H1 (cell line): Measurements from ENCODE around the gene MEGF9. TPM values are rescaled to one million over a fixed set of nuclear protein-coding genes. Genes with fewer than 3 reads are reported as not detected.

ENCODE experiments used
- CTCF ChIA-PET: fragments of 300-600 bp; sonication (Branson Sonifier 250); formaldehyde crosslinking; loops from one replicate; lab custom pipeline; 2021; ENCODE audit not compliant: partially characterized antibody; lab: Charles Lee
- POLR2A ChIA-PET: fragments of 300-600 bp; sonication (Branson Sonifier 250); formaldehyde crosslinking; loops from one replicate; lab custom pipeline; 2021; ENCODE audit warnings: inconsistent platforms; ENCODE audit not compliant: partially characterized antibody; lab: Charles Lee
- DNase-seq, 2 experiments: peaks; one replicate each; pipeline versions ENCODE4 v3.0.0 to v3.0.0-alpha.2; 2010 to 2022; ENCODE audit warnings: low spot score in 2 of 2, low read depth in 1 of 2, mixed read lengths in 1 of 2
- FAIRE-seq: peaks from 2 replicates; lab custom pipeline; 2011; peaks lifted over from hg19 to GRCh38; lab: Jason Lieb, UNC
- H2AFZ ChIP-seq: 2 replicates; pipeline ENCODE4 v1.8.1; 2012; ENCODE audit warnings: low read length, inconsistent platforms
- H2AK5ac ChIP-seq: 2 replicates; pipeline ENCODE4 v1.6.1; 2013; ENCODE audit warnings: low read depth, low read length
- H2BK120ac ChIP-seq: replicated peaks from 2 replicates; pipeline ENCODE3; 2013; ENCODE audit warnings: low read depth, low read length, inconsistent platforms
- H2BK12ac ChIP-seq: 2 replicates; pipeline ENCODE4 v1.6.1; 2013; ENCODE audit warnings: low read depth, low read length
- H2BK15ac ChIP-seq: 2 replicates; pipeline ENCODE4 v1.6.1; 2013; ENCODE audit warnings: low read length
- H2BK20ac ChIP-seq: 2 replicates; pipeline ENCODE4 v1.6.1; 2013; ENCODE audit warnings: low read length
- H2BK5ac ChIP-seq: 2 replicates; pipeline ENCODE4 v1.6.1; 2013; ENCODE audit warnings: low read depth, low read length
- H3K14ac ChIP-seq: 2 replicates; pipeline ENCODE4 v1.6.1; 2013; ENCODE audit warnings: inconsistent platforms; ENCODE audit not compliant: insufficient read length
- H3K18ac ChIP-seq: 2 replicates; pipeline ENCODE4 v1.6.1; 2013; ENCODE audit warnings: low read length; ENCODE audit errors: extremely low read depth
- H3K23ac ChIP-seq: 2 replicates; pipeline ENCODE4 v1.6.1; 2013; ENCODE audit warnings: inconsistent platforms; ENCODE audit not compliant: insufficient read length
- H3K23me2 ChIP-seq: 2 replicates; pipeline ENCODE4 v1.6.1; 2013; ENCODE audit warnings: low read depth, low read length
- H3K27ac ChIP-seq: 2 replicates; pipeline ENCODE4 v1.6.1; 2011; ENCODE audit warnings: low read depth, low read length, inconsistent platforms
- H3K27me3 ChIP-seq, 4 experiments: replicated peaks in 1 of 4; 1 replicate in 1 of 4; 2 replicates in 3 of 4; pipeline versions ENCODE4 v1.6.1 to v1.8.1; 2011 to 2013; ENCODE audit warnings: low read length in 3 of 4, mild to moderate bottlenecking in 3 of 4, inconsistent platforms in 2 of 4, mixed read lengths in 2 of 4, moderate library complexity in 1 of 4; ENCODE audit not compliant: control insufficient read depth in 3 of 4, insufficient read depth in 3 of 4; ENCODE audit errors: extremely low read depth in 1 of 4
- H3K36me3 ChIP-seq, 4 experiments: 2 replicates each; pipeline versions ENCODE4 v1.6.1 to v1.8.1; 2011 to 2013; ENCODE audit warnings: mild to moderate bottlenecking in 4 of 4, low read length in 3 of 4, moderate library complexity in 2 of 4, control low read depth in 1 of 4, inconsistent platforms in 1 of 4; ENCODE audit not compliant: insufficient read depth in 4 of 4, control insufficient read depth in 2 of 4
- H3K4ac ChIP-seq: replicated peaks from 2 replicates; pipeline ENCODE3; 2013; ENCODE audit warnings: low read length, low read depth, mixed read lengths, inconsistent platforms; ENCODE audit not compliant: insufficient read length
- H3K4me1 ChIP-seq, 4 experiments: replicated peaks in 1 of 4; 1 replicate in 1 of 4; 2 replicates in 3 of 4; pipeline versions ENCODE4 v1.6.1 to v1.8.1; 2011 to 2013; ENCODE audit warnings: low read length in 3 of 4, inconsistent platforms in 2 of 4, mixed read lengths in 1 of 4; ENCODE audit not compliant: insufficient read depth in 4 of 4, control insufficient read depth in 3 of 4
- H3K4me2 ChIP-seq, 2 experiments: 2 replicates each; pipeline versions ENCODE4 v1.6.1 to v1.8.1; 2011 to 2013; ENCODE audit warnings: low read depth in 2 of 2, low read length in 2 of 2, control low read depth in 1 of 2, inconsistent platforms in 1 of 2, mild to moderate bottlenecking in 1 of 2; ENCODE audit not compliant: insufficient read depth in 1 of 2
- H3K4me3 ChIP-seq, 4 experiments: fragments of 200-600, 300-600 bp in 1 of 4; sonication (generic), shearing (Covaris generic), sonication (Bioruptor Twin) in 1 of 4; 2 replicates each; pipeline versions ENCODE4 v1.5.1 to v1.8.1; 2011 to 2016; ENCODE audit warnings: low read length in 4 of 4, low read depth in 3 of 4, control low read depth in 2 of 4, inconsistent platforms in 2 of 4, mild to moderate bottlenecking in 2 of 4, mixed read lengths in 1 of 4, moderate library complexity in 1 of 4; ENCODE audit not compliant: insufficient read depth in 2 of 4; ENCODE audit errors: extremely low read depth in 1 of 4
- H3K56ac ChIP-seq: replicated peaks from 2 replicates; pipeline ENCODE3; 2013; ENCODE audit warnings: low read depth, mild to moderate bottlenecking, mixed read lengths, low read length, inconsistent platforms; ENCODE audit not compliant: insufficient read length
- H3K79me1 ChIP-seq: 2 replicates; pipeline ENCODE4 v1.6.1; 2013; ENCODE audit warnings: low read depth, low read length, control low read depth
- H3K79me2 ChIP-seq, 2 experiments: 2 replicates each; pipeline versions ENCODE4 v1.6.1 to v1.8.1; 2012 to 2013; ENCODE audit warnings: low read length in 2 of 2, mild to moderate bottlenecking in 2 of 2, inconsistent platforms in 1 of 2; ENCODE audit not compliant: insufficient read depth in 2 of 2, control insufficient read depth in 1 of 2
- H3K9ac ChIP-seq, 4 experiments: replicated peaks in 1 of 4; 1 replicate in 1 of 4; 2 replicates in 3 of 4; pipeline versions ENCODE4 v1.6.1 to v1.8.1; 2011 to 2013; ENCODE audit warnings: low read depth in 3 of 4, low read length in 3 of 4, control low read depth in 2 of 4, mild to moderate bottlenecking in 2 of 4, moderate library complexity in 2 of 4, inconsistent platforms in 1 of 4; ENCODE audit errors: extremely low read depth in 1 of 4
- H3K9me3 ChIP-seq, 2 experiments: 2 replicates each; pipeline versions ENCODE4 v1.6.1 to v1.8.1; 2012 to 2013; ENCODE audit warnings: mild to moderate bottlenecking in 2 of 2, moderate library complexity in 2 of 2, control low read depth in 1 of 2, inconsistent platforms in 1 of 2, low read depth in 1 of 2, low read length in 1 of 2, mixed read lengths in 1 of 2; ENCODE audit not compliant: insufficient read depth in 2 of 2
- H4K20me1 ChIP-seq, 2 experiments: replicated peaks in 1 of 2; 2 replicates each; pipeline versions ENCODE3 to v1.8.1; 2011 to 2013; ENCODE audit warnings: inconsistent platforms in 2 of 2, low read length in 2 of 2, mild to moderate bottlenecking in 1 of 2; ENCODE audit not compliant: insufficient read depth in 2 of 2, control insufficient read depth in 1 of 2
- H4K5ac ChIP-seq: 2 replicates; pipeline ENCODE4 v1.6.1; 2013; ENCODE audit warnings: low read length, low read depth, mixed read lengths, inconsistent platforms; ENCODE audit not compliant: insufficient read length
- H4K8ac ChIP-seq: 2 replicates; pipeline ENCODE4 v1.8.0; 2013; ENCODE audit warnings: mild to moderate bottlenecking, moderate library complexity, low read length, inconsistent platforms; ENCODE audit not compliant: insufficient read depth; ENCODE audit errors: extremely low read depth
- H4K91ac ChIP-seq: replicated peaks from 2 replicates; pipeline ENCODE3; 2013; ENCODE audit warnings: low read length, mixed read lengths, inconsistent platforms; ENCODE audit not compliant: insufficient read length
- ASH2L ChIP-seq: fragments of 200-600, 300-600 bp; sonication (generic); IDR thresholded peaks from one replicate; pipeline ENCODE4 v1.7.1; 2017; ENCODE audit warnings: low read length
- BACH1 ChIP-seq: IDR thresholded peaks from 2 replicates; pipeline ENCODE4 v1.6.1; 2012; ENCODE audit warnings: low read length, improper control_type of control experiment
- GABPA ChIP-seq: IDR thresholded peaks from 2 replicates; pipeline ENCODE4 v1.6.1; 2011; ENCODE audit warnings: mild to moderate bottlenecking, low read length, moderate library complexity, borderline replicate concordance; ENCODE audit not compliant: insufficient read depth
- RXRA ChIP-seq: IDR thresholded peaks from 2 replicates; pipeline ENCODE4 v1.6.1; 2011; ENCODE audit warnings: low read depth, mild to moderate bottlenecking, low read length, moderate library complexity; ENCODE audit not compliant: insufficient read depth
- SIN3A ChIP-seq, 2 experiments: IDR thresholded peaks in 1 of 2; conservative IDR thresholded peaks in 1 of 2; 2 replicates each; pipeline ENCODE4 v1.6.1; 2011 to 2012; ENCODE audit warnings: low read length in 2 of 2, improper control_type of control experiment in 1 of 2, low read depth in 1 of 2, mild to moderate bottlenecking in 1 of 2
- SP2 ChIP-seq: IDR thresholded peaks from 2 replicates; pipeline ENCODE4 v1.6.1; 2012; ENCODE audit warnings: mild to moderate bottlenecking, low read length, inconsistent platforms
- SRF ChIP-seq: IDR thresholded peaks from 2 replicates; pipeline ENCODE4 v1.6.1; 2011; ENCODE audit warnings: mild to moderate bottlenecking, low read depth, low read length, moderate library complexity
- WGBS, 2 experiments: shearing (Covaris generic) in 1 of 2; methylation state at CpG; one replicate each; pipeline versions ENCODE4 v1.1.6 to v1.1.7; 2013 to 2015; ENCODE audit warnings: low lambda C conversion rate in 2 of 2, mixed read lengths in 2 of 2, inconsistent platforms in 1 of 2, low coverage in 1 of 2, missing lambda C conversion rate in 1 of 2; ENCODE audit not compliant: insufficient replicate concordance in 2 of 2, insufficient coverage in 1 of 2, insufficient read length in 1 of 2; ENCODE audit errors: extremely low coverage in 1 of 2, missing lambda C conversion rate in 1 of 2; 5-methylcytosine and 5-hydroxymethylcytosine counted together
- polyA plus RNA-seq, 7 experiments: library from polyadenylated mRNA; depleted of rRNA in 3 of 7; stranded (reverse) in 5 of 7; unstranded in 2 of 7; fragments of >200 nt in 5 of 7; fragments of 200-250 nt in 2 of 7; gene quantifications; 1 replicate in 5 of 7; 2 replicates in 1 of 7; 4 replicates in 1 of 7; pipeline versions ENCODE4 v1.2.1 to v1.2.3, GENCODE V29; 2011 to 2013; ENCODE audit warnings: missing spikeins in 2 of 7, mixed read lengths in 2 of 7
- total RNA-seq: library from RNA; stranded (reverse); fragmentation: NEBNext Ultra II Directional; extraction: Animal tissue kit (Norgen Biotek cat#: 25700); gene quantifications from 2 replicates; pipeline ENCODE4 v1.2.1, GENCODE V29; 2021
- TF ChIP-seq, protein P1 (sequence below), 3 experiments: IDR thresholded peaks; 1 replicate in 2 of 3; 2 replicates in 1 of 3; pipeline versions ENCODE4 v1.5.1 to v1.6.1; 2011; ENCODE audit warnings: low read length in 3 of 3, mild to moderate bottlenecking in 3 of 3, inconsistent platforms in 2 of 3, low read depth in 1 of 3, moderate library complexity in 1 of 3; ENCODE audit not compliant: insufficient read depth in 1 of 3; ENCODE audit errors: control extremely low read depth in 1 of 3

The MEGF9 gene
- total and polyA plus RNA-seq, 2 of the 8 experiments (the other 6 are each of a cell fraction or from before 2014, with no cell fraction given) = 0.45 to 1.8 TPM

DNA sequence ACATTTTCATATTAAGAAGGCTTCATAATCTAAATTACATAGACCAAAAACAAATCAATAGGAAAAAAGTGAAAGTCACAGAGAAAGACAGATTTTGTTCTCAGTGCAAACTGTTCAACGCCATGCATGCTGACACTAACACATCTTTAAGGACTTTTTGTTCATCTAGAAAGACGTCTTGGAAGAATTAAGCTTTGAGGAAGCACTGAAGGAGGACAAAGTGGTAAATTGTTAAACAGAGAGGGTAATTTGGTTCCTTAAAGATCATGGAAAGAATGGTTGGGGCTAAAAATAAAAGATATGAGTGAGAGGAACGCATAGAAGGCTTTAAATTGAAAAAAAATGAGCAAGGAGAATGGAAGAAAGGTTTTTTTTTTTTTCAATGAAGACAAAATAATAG is 9.1 kb downstream of the MEGF9 start:
- H3K9me3 ChIP-seq = no peaks in the 10 kb centered on the region
- no peak overlapping the region for H4K8ac ChIP-seq
- no peaks in the 10 kb centered on the region for H4K20me1 ChIP-seq
- ChIA-PET POLR2A (no interaction called here), CTCF (no interaction called here)
- H3K4me3 ChIP-seq = no peak overlapping the region
- DNase-seq (no peak), FAIRE-seq (no peak)
- H3K23me2 ChIP-seq = no peaks in the 10 kb centered on the region
- H2BK5ac ChIP-seq = no peak overlapping the region
- H3K9ac ChIP-seq = no peak overlapping the region
- no peaks in the 10 kb centered on the region for H3K79me2 ChIP-seq
- no peaks in the 10 kb centered on the region for H3K36me3 ChIP-seq
- no peak overlapping the region for H3K27ac ChIP-seq
- H3K23ac ChIP-seq = no peak overlapping the region
- no peak overlapping the region for H3K56ac ChIP-seq
- H2AK5ac ChIP-seq = no peak overlapping the region
- no peak overlapping the region for H2BK120ac ChIP-seq
- H4K5ac ChIP-seq = no peak overlapping the region
- H3K27me3 ChIP-seq = peaks cover 0 to 3% (median 0%) of the 10 kb centered on the region in 4 experiments; a peak in 2 of 7 replicates
- no peak overlapping the region for H3K18ac ChIP-seq
- no peak overlapping the region for H4K91ac ChIP-seq
- H3K4me2 ChIP-seq = no peak overlapping the region
- H2BK20ac ChIP-seq = no peak overlapping the region
- no peak overlapping the region for H2BK12ac ChIP-seq
- H2BK15ac ChIP-seq = no peak overlapping the region
- no peak overlapping the region for H2AFZ ChIP-seq
- 60% methylated on average over 3 of the region's 3 CpGs; no CpG with 5 or more reads in 1 of the 2 experiments for WGBS, 2 experiments
- H3K79me1 ChIP-seq = no peaks in the 10 kb centered on the region
- H3K14ac ChIP-seq = no peak overlapping the region
- H3K4me1 ChIP-seq = no peaks in the 10 kb centered on the region
- no peak overlapping the region for H3K4ac ChIP-seq
- TF ChIP-seq, protein P1, sequence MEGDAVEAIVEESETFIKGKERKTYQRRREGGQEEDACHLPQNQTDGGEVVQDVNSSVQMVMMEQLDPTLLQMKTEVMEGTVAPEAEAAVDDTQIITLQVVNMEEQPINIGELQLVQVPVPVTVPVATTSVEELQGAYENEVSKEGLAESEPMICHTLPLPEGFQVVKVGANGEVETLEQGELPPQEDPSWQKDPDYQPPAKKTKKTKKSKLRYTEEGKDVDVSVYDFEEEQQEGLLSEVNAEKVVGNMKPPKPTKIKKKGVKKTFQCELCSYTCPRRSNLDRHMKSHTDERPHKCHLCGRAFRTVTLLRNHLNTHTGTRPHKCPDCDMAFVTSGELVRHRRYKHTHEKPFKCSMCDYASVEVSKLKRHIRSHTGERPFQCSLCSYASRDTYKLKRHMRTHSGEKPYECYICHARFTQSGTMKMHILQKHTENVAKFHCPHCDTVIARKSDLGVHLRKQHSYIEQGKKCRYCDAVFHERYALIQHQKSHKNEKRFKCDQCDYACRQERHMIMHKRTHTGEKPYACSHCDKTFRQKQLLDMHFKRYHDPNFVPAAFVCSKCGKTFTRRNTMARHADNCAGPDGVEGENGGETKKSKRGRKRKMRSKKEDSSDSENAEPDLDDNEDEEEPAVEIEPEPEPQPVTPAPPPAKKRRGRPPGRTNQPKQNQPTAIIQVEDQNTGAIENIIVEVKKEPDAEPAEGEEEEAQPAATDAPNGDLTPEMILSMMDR (IDR thresholded peaks at IDR 0.05; ENCODE audit: control extremely low read depth in 1 of 3, insufficient read depth in 1 of 3, low read depth in 1 of 3, low read length in 3 of 3) = no peak
- no peak for TF ChIP-seq GABPA
- TF ChIP-seq SIN3A (conservative IDR thresholded peaks at IDR 0.05 in 1 of 2, IDR thresholded peaks at IDR 0.05 in 1 of 2; ENCODE audit: low read depth in 1 of 2, low read length in 2 of 2) = no peak
- no peak for TF ChIP-seq RXRA
- no peak for TF ChIP-seq SRF
- no peak for TF ChIP-seq BACH1
- TF ChIP-seq SP2 = no peak
- TF ChIP-seq ASH2L = no peak
